Neural progenitor cell (in vitro differentiated cells): ENCODE data around the gene RARRES2.
"Not testable (repeated sequence)": the region's sequence is repeated elsewhere in the genome, so short reads cannot be mapped to it uniquely, and the experiment has no call there.

Experiments
- CTCF ChIP-seq: fragments of 200-600 bp; sonication (generic); IDR thresholded peaks from 2 replicates; pipeline ENCODE4 v1.5.1; 2017; ENCODE audit warnings: antibody characterized with exemption, mild to moderate bottlenecking
- EZH2 ChIP-seq: fragments of 200-600 bp; sonication (generic); IDR thresholded peaks from 2 replicates; pipeline ENCODE4 v1.6.1; 2017; ENCODE audit warnings: antibody characterized with exemption, mild to moderate bottlenecking, moderate library complexity

- TF ChIP-seq CTCF, EZH2: not testable (repeated sequence)
Observed at GRCh38 chr7:150305903-150306284, 35.5 kb downstream of the RARRES2 start.
